ENCODE results near the gene PGF.

The PGF gene

GRCh38 chr14:74978416-74978947 is 23.1 kb upstream of the PGF start:
- no peak for DNase-seq (ENCODE audit: low read depth in 2 of 2)

- no peak for DNase-seq (ENCODE audit: low read depth in 2 of 2)
These were observed 22.5 kb upstream of the PGF start for GRCh38 chr14:74977901-74978385.

GRCh38 chr14:74977164-74977900 is 21.9 kb upstream of the PGF start:
- DNase-seq (ENCODE audit: low read depth in 2 of 2): no peak

DNA sequence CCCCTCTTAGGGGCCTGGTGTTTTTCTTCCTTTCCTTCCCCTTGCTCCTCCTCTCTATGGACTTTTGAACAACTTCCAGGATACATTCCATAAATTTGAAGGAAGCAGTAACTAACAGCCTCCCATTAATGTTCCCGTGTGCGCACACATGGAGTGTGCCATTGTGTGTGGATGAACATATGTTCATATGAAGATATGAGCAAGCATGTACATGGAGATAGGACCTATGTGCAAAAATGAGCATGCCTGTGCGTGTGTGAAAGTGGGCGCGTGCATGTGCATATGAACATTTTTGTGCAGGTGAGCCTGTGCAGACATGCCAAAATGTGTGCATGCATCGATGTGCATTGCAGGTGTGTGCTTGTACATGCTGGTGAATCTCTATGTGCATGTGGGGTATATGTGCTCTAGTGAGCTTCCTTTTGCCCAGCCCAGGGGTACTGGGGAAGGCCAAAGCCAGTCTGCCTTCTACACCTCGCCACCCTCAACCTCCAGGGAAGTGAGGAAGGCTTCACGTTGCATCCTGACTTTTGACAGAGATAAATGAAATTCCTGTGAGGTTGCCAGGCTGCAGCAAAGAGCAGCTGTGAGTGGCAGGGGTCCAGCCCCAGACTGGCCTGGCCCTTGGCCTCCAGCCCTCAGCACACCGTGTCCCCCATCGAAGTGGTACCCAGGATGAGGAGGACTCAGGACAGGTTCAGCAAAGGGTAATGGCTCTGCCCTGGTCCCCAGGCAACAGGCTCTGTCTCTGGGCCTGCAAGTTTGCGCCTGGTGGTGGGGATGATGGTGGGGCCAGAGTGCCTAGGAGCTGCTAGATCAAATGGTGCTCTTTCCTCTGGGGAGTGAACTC is 21.1 kb upstream of the PGF start:
- DNase-seq (ENCODE audit: low read depth in 2 of 2): no peak

- DNase-seq (ENCODE audit: low read depth in 2 of 2): no peak
These were observed 19.8 kb upstream of the PGF start for GRCh38 chr14:74975059-74975810.

GRCh38 chr14:74974364-74975058 is 19.1 kb upstream of the PGF start:
- DNase-seq (ENCODE audit: low read depth in 2 of 2): no peak

DNA sequence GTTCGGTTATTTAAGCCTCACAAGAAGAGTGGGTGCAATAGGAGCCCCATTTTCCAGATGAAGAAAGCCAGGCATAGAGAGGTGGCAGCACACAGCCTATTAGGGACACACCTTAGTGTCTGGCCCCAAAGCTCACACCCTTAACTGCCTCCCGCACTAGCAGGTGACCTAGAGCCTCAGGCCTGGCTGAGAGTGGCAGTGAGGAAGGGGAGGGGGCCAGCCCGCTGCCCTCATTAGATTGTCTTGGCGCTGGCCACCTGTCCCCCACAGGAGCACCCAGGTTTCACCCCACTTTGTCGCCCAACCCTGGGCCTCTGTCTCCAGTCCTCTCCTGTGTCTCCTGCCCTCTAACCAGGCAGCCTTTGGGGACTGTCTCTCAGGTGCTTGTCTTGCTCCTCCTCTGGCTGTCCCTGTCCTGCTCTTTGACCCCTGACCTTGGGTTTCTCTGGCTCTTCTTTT is 18.5 kb upstream of the PGF start:
- no peak for DNase-seq (ENCODE audit: low read depth in 2 of 2)

GRCh38 chr14:74973003-74973653 is 17.7 kb upstream of the PGF start:
- no peak for DNase-seq (ENCODE audit: low read depth in 2 of 2)

DNA sequence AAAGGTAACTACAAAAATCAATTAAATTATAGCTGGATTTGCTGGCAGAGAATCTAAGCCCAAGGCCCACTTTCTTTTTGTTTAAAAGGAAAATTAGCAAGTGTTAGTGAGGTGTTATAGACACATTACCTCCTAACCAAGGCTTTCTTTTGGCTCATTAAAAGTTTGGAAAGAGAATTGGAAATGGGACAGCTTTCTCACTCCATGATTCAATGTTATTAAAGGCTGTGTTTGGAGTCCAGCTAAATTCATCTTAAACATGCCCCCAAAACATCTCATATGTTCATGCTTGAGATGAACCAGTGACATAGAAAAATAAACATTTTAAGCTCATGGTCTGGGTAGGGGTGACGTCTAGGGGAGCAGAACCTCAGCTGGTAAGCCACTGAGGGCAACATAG is 13.4 kb upstream of the PGF start:
- no peak for DNase-seq (ENCODE audit: low read depth in 2 of 2)

GRCh38 chr14:74965486-74966153 is 10.2 kb upstream of the PGF start:
- DNase-seq (ENCODE audit: low read depth in 2 of 2): no peak

DNA sequence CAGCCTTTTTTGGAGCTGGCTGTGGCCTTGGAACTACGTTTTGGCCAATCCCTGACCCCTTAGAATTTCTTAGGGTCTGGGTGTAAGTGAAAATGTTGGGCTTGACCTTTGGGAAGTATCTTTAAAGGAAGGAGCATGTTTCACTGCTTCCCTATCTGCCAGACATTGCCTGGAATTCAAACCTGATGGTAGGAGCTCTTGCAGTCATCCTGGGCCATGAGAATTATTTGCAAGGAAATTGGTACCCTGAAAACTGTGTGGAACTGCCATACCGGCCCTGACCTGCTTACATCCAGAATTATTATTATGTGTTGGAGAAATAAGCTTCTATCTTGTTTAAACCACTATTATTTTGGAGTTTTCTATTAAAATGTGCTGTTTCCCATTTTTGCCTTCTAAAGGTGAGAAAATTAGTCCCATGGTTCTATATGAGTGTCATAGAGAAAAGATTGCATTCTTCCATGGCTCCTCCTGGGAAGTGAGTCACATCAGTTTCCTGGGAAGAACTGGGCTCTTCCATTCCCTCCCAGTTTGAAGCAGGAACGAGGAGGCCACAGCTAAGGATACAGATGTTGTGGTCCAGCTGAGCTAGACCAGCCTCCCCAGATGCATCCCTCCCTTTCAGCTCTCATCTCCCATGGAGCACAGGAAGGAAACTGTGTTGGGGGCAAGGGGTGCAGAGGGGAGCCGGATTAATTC is 9.5 kb upstream of the PGF start:
- no peak for DNase-seq (ENCODE audit: low read depth in 2 of 2)

GRCh38 chr14:74963705-74964271 is 8.4 kb upstream of the PGF start:
- no peak for DNase-seq (ENCODE audit: low read depth in 2 of 2)

DNA sequence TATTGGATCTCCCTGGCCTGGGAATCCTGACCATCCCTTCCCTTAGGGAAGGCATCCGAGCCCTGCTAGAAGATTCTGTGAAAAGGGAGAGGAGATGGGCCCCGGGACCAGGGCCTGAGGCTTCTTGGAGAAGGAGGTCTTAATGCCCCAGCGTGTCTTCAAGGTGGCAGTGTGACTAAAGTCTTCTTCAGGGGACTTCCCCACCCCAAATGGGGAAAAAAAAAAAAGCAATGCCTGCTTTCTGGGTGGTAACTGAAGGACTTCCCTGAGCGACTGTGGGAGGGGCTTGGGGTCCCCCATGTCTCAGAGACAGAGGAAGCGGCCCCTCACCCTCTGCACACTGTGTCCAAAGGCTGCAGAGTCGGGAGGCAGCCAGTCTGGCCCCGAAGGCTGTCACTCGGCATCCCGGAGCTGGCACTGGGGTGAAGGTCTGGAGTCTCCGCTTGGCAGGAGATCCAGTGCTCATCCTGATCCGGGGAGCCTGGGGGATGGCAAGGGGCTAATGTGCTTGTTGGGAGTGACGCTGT is 7.8 kb upstream of the PGF start:
- DNase-seq (ENCODE audit: low read depth in 2 of 2): no peak

- DNase-seq (ENCODE audit: low read depth in 2 of 2): no peak
These were observed 7.1 kb upstream of the PGF start for GRCh38 chr14:74962493-74962892.

- DNase-seq (ENCODE audit: low read depth in 2 of 2): no peak
These were observed 6.6 kb upstream of the PGF start for GRCh38 chr14:74962046-74962445.

DNA sequence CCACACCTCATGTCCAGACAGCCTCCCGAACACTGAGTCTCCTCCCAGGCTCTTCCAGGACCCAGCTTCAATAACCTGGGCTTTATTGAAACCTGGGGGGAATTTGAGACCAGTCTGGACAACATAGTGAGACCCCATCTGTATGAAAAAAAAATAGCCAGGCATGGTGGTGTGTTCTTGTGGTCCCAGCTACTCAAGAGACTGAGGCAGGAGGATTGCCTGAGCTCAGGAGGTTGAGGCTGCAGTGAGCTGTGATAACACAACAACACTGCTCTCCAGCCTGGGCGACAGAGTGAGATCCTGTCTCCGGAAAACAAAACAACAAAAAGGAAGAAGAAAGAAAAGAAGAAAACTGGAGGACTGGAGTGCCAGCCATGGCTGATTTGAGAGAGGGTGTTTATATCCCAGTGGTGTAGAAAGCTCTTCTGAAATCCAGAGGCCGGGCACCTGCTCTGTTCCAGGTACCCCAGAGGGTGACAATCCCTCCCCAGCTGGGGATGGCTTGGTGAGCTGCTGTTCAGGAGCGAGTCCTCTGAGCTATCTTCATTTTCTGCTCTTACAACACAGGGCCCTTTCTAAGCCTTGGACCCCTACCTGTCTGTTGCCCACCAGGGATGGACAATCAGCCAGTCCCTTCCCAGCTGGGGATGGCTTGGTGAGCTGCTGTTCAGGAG is 6.0 kb upstream of the PGF start:
- DNase-seq (ENCODE audit: low read depth in 2 of 2): no peak

DNA sequence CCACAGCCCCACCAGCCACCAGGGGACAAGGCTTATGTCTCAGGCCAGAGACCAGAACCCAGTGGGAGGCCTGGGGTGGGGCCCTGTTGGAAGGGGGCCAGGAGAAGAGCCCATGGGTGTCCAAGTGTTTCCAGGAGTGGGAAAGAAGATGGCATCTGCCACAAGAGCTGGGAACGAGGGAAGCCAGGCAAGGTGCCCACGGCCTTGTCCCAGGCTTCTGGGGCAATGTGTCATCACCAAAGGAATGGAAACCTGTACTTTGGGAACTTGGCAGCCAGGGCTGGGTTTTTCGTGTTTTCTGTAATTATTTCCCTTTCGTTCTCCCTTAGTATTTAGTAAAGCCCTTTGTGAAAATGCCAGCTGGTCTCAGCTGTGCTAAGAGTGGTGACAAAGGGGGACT is 5.3 kb upstream of the PGF start:
- DNase-seq (ENCODE audit: low read depth in 2 of 2): no peak

GRCh38 chr14:74959596-74960180 is 4.3 kb upstream of the PGF start:
- DNase-seq (ENCODE audit: low read depth in 2 of 2): no peak
